HG03457 (cell line): Measurements from ENCODE around the gene CDT1.

Experiments used
- ATAC-seq: cut with Tn5 transposase; IDR thresholded peaks from one replicate; pipeline ENCODE4 v1.9.1; 2021; ENCODE audit warnings: moderate number of reproducible peaks; ENCODE audit not compliant: unreplicated experiment

The CDT1 gene

GRCh38 chr16:88854306-88855111, 50.9 kb downstream of the CDT1 start:
- ATAC-seq: no peak

GRCh38 chr16:88855176-88855575, 51.6 kb downstream of the CDT1 start:
- ATAC-seq: no peak

- ATAC-seq: no peak
Observed at GRCh38 chr16:88855736-88856121, 52.1 kb downstream of the CDT1 start.

GRCh38 chr16:88856122-88856827, 52.7 kb downstream of the CDT1 start:
- no peak for ATAC-seq

- peak; percentile 62 for ATAC-seq
Observed at GRCh38 chr16:88856828-88857727, 53.5 kb downstream of the CDT1 start, which contains the start of the genes GALNS and TRAPPC2L. GALNS (minus strand) TSS chr16:88856947; CDS start chr16:88856877, 70 bp downstream. TRAPPC2L (plus strand) TSS chr16:88857127; CDS start chr16:88857151, 24 bp downstream.

GRCh38 chr16:88857728-88858339, 54.2 kb downstream of the CDT1 start:
- no peak for ATAC-seq
